Endothelial cell of umbilical vein (primary cell): ENCODE results near the gene GAPVD1. TPM values are rescaled to one million over a fixed set of nuclear protein-coding genes. Genes with fewer than 3 reads are reported as not detected.
"Not testable (repeated sequence)": the region's sequence is repeated elsewhere in the genome, so short reads cannot be mapped to it uniquely, and the experiment has no call there.

Source experiments
- BruUV-seq: library from RNA; stranded (reverse); fragments of 400-500 nt; replicated peaks from 2 replicates; lab custom pipeline; 2021; lab: Mats Ljungman, UMichigan
- CTCF ChIA-PET: fragments of 300-600, 350-600 bp; sonication (Branson Sonifier 250); formaldehyde crosslinking; loops from one replicate; lab custom pipeline; 2021; ENCODE audit warnings: antibody characterized with exemption, inconsistent platforms; lab: Charles Lee
- POLR2A ChIA-PET: fragments of 300-600, 350-600 bp; sonication (Branson Sonifier 250); formaldehyde crosslinking; loops from one replicate; lab custom pipeline; 2021; ENCODE audit warnings: antibody characterized with exemption, inconsistent platforms; lab: Charles Lee
- DNase-seq: peaks from one replicate; pipeline ENCODE4 v3.0.0-alpha.2; 2011; ENCODE audit warnings: low read depth, low spot score
- FAIRE-seq: peaks from 2 replicates; lab custom pipeline; 2011; peaks lifted over from hg19 to GRCh38; lab: Jason Lieb, UNC
- H2AFZ ChIP-seq: 2 replicates; pipeline ENCODE4 v1.6.0; 2012; ENCODE audit warnings: low read depth, low read length, control low read depth, inconsistent platforms
- H3K27ac ChIP-seq: 2 replicates; pipeline ENCODE4 v1.5.1; 2011; ENCODE audit warnings: low read depth, mild to moderate bottlenecking, control low read depth, low read length, moderate library complexity; ENCODE audit not compliant: insufficient read depth
- H3K27me3 ChIP-seq, 2 experiments: 2 replicates each; pipeline versions ENCODE4 v1.6.0 to v1.6.1; 2011; ENCODE audit warnings: low read length in 2 of 2, mixed read lengths in 1 of 2; ENCODE audit not compliant: control insufficient read depth in 2 of 2, insufficient read depth in 2 of 2
- H3K36me3 ChIP-seq, 2 experiments: 2 replicates in 1 of 2; 3 replicates in 1 of 2; pipeline ENCODE4 v1.5.1; 2011; ENCODE audit warnings: low read length in 2 of 2, mild to moderate bottlenecking in 1 of 2, moderate library complexity in 1 of 2; ENCODE audit not compliant: control insufficient read depth in 2 of 2, insufficient read depth in 2 of 2; ENCODE audit errors: extremely low read depth in 1 of 2
- H3K4me1 ChIP-seq: 3 replicates; pipeline ENCODE4 v1.5.1; 2011; ENCODE audit warnings: mild to moderate bottlenecking, low read length; ENCODE audit not compliant: control insufficient read depth, insufficient read depth; ENCODE audit errors: extremely low read depth
- H3K4me2 ChIP-seq: 2 replicates; pipeline ENCODE4 v1.6.1; 2011; ENCODE audit warnings: low read length, control low read depth, mixed read lengths; ENCODE audit not compliant: insufficient read depth
- H3K4me3 ChIP-seq, 3 experiments: fragments of 200-600 bp in 1 of 3; sonication (generic), shearing (Covaris generic) in 1 of 3; replicated peaks in 1 of 3; 2 replicates each; pipeline ENCODE4 v1.5.1; 2011 to 2016; ENCODE audit warnings: control low read depth in 3 of 3, low read length in 3 of 3, mild to moderate bottlenecking in 2 of 3, inconsistent platforms in 1 of 3, low read depth in 1 of 3, moderate library complexity in 1 of 3; ENCODE audit not compliant: insufficient read depth in 1 of 3
- H3K79me2 ChIP-seq: 2 replicates; pipeline ENCODE4 v1.6.0; 2012; ENCODE audit warnings: low read length, inconsistent platforms; ENCODE audit not compliant: control insufficient read depth, insufficient read depth
- H3K9ac ChIP-seq: replicated peaks from 2 replicates; pipeline ENCODE3; 2011; ENCODE audit warnings: low read length, control low read depth; ENCODE audit not compliant: insufficient read depth; ENCODE audit errors: extremely low read depth
- H3K9me1 ChIP-seq: replicated peaks from 3 replicates; pipeline ENCODE4 v1.6.0; 2011; ENCODE audit warnings: mild to moderate bottlenecking, low read length; ENCODE audit not compliant: control insufficient read depth, insufficient read depth; ENCODE audit errors: extremely low read depth
- H3K9me3 ChIP-seq: replicated peaks from 2 replicates; pipeline ENCODE4 v1.5.1; 2012; ENCODE audit warnings: low read length, inconsistent platforms; ENCODE audit not compliant: control insufficient read depth, insufficient read depth
- H4K20me1 ChIP-seq: replicated peaks from 2 replicates; pipeline ENCODE3; 2011; ENCODE audit warnings: mild to moderate bottlenecking, low read length; ENCODE audit not compliant: control insufficient read depth, insufficient read depth; ENCODE audit errors: extremely low read depth
- EZH2 ChIP-seq: IDR thresholded peaks from 2 replicates; pipeline ENCODE4 v1.6.1; 2012; ENCODE audit warnings: borderline replicate concordance, low read depth, mild to moderate bottlenecking, moderate library complexity, low read length, inconsistent platforms; ENCODE audit not compliant: severe bottlenecking
- FOS ChIP-seq: IDR thresholded peaks from 2 replicates; pipeline ENCODE4 v1.6.1; 2011; ENCODE audit warnings: mild to moderate bottlenecking, low read length, moderate library complexity, borderline replicate concordance; ENCODE audit not compliant: insufficient read depth
- GATA2 ChIP-seq: IDR thresholded peaks from 2 replicates; pipeline ENCODE4 v1.7.0; 2011; ENCODE audit warnings: low read depth, mild to moderate bottlenecking, moderate library complexity, mixed read lengths, low read length; ENCODE audit not compliant: insufficient read length, insufficient read depth
- MAX ChIP-seq: IDR thresholded peaks from 2 replicates; pipeline ENCODE4 v1.6.1; 2011; ENCODE audit not compliant: insufficient read depth, insufficient read length
- MYC ChIP-seq: IDR thresholded peaks from one replicate; pipeline ENCODE4 v1.6.1; 2011; ENCODE audit warnings: mild to moderate bottlenecking, low read depth, low read length
- POLR2A ChIP-seq: IDR thresholded peaks from 2 replicates; pipeline ENCODE4 v1.6.1; 2012; ENCODE audit warnings: low read depth, mild to moderate bottlenecking, control low read depth, low read length
- POLR2AphosphoS5 ChIP-seq: IDR thresholded peaks from 2 replicates; pipeline ENCODE4 v1.6.1; 2012; ENCODE audit warnings: low read depth, mild to moderate bottlenecking, control low read depth, low read length, moderate library complexity; ENCODE audit not compliant: insufficient read depth
- dilution Hi-C: fragments of 300-500 bp; cut with MboI; formaldehyde crosslinking; loops from one replicate; pipeline ENCODE4 v1.15.0; 2019; ENCODE audit warnings: low sequenced_read_pairs; ENCODE audit not compliant: extremely low pct_ligation_motif_present
- intact Hi-C: fragments of 100-400 bp; cut with micrococcal nuclease; formaldehyde crosslinking; loops from one replicate; pipeline ENCODE4 v1.10.0; 2022
- polyA plus RNA-seq, 4 experiments: library from polyadenylated mRNA; depleted of rRNA in 3 of 4; stranded (reverse) in 3 of 4; unstranded in 1 of 4; fragments of >200 nt; gene quantifications; 2 replicates each; pipeline versions ENCODE4 v1.2.1 to v1.2.3, GENCODE V29; 2011 to 2012; ENCODE audit warnings: missing spikeins in 1 of 4
- total RNA-seq: library from RNA; stranded (reverse); gene quantifications from 2 replicates; pipeline ENCODE4 v1.2.3, GENCODE V29; 2021

GAPVD1 gene
- total and polyA plus RNA-seq, 2 donors (not counting 3 experiments of a cell fraction or from before 2014, with no cell fraction given), result 10.7 to 53.2 TPM

GRCh38 chr9:125260561-125260960 lies 1.1 kb upstream of the GAPVD1 start:
- H2AFZ ChIP-seq, result peak overlapping the region; percentile 26
- DNase-seq (no peak), FAIRE-seq (no peak)
- intact Hi-C loops, result no loop called here
- CTCF ChIA-PET, result interaction anchor here (0.6 to 2.4 kb wide), 5 partner anchors 9 to 108 kb away, joined by 3 to 8 read pairs (median 3); partner anchors contain the start of gene HSPA5
- peaks cover 21% of the 10 kb centered on the region for H3K4me1 ChIP-seq
- POLR2A ChIA-PET, result interaction anchor here (0.6 to 1.0 kb wide), 4 partner anchors 17 to 843 kb away, joined by 3 to 4 read pairs (median 4); partner anchors contain the start of gene HSPA5
- no peak overlapping the region for H3K4me3 ChIP-seq
- H3K36me3 ChIP-seq, result no peaks in the 10 kb centered on the region
- dilution Hi-C loops, result no loop called here
- TF ChIP-seq GATA2, result no peak
- no peak for TF ChIP-seq FOS
- TF ChIP-seq MYC, result no peak
- TF ChIP-seq POLR2AphosphoS5, result no peak
- TF ChIP-seq POLR2A, result no peak
- TF ChIP-seq MAX, result no peak
- no peak overlapping the region for H3K27ac ChIP-seq
- H3K79me2 ChIP-seq, result peaks cover 37% of the 10 kb centered on the region
- no peak overlapping the region for H3K9ac ChIP-seq
- H3K27me3 ChIP-seq, result no peaks in the 10 kb centered on the region
- no peak overlapping the region for H3K4me2 ChIP-seq
- no peaks in the 10 kb centered on the region for H3K9me3 ChIP-seq
- no peaks in the 10 kb centered on the region for H3K9me1 ChIP-seq
- BruUV-seq, result no TSS peak
- H4K20me1 ChIP-seq, result no peaks in the 10 kb centered on the region

GRCh38 chr9:125262294-125262991 lies 817 bp downstream of the GAPVD1 start:
- POLR2A ChIA-PET, result interaction anchor here (1.0 kb wide), 1 partner anchor 21 kb away, joined by 3 read pairs; no protein-coding TSS in a partner anchor

GRCh38 chr9:125264068-125264467 lies 2.4 kb downstream of the GAPVD1 start:
- Histone ChIP-seq H3K4me2 (peak overlapping the region; percentile 30), H3K27ac (peak overlapping the region; percentile 42), H3K4me1 (peaks cover 21% of the 10 kb centered on the region), H3K79me2 (peaks cover 58% of the 10 kb centered on the region)
- DNase-seq, BruUV-seq, H4K20me1 ChIP-seq, intact Hi-C loops, dilution Hi-C loops, CTCF ChIA-PET, H3K9me1 ChIP-seq, H3K4me3 ChIP-seq, POLR2A ChIA-PET, H3K9ac ChIP-seq, H2AFZ ChIP-seq, H3K27me3 ChIP-seq, H3K9me3 ChIP-seq, H3K36me3 ChIP-seq: not testable (repeated sequence)
- peak; percentile 62 for FAIRE-seq

More at GRCh38 chr9:125262294-125262991, 817 bp downstream of the GAPVD1 start:
- H3K27ac ChIP-seq, result peak overlapping the region; percentile 49
- H4K20me1 ChIP-seq, result no peaks in the 10 kb centered on the region
- dilution Hi-C loops (no loop called here), intact Hi-C loops (no loop called here)
- peaks cover 21% of the 10 kb centered on the region for H3K4me1 ChIP-seq
- no peaks in the 10 kb centered on the region for H3K27me3 ChIP-seq
- H3K4me2 ChIP-seq, result peak overlapping the region; percentile 98
- peak overlapping the region; percentile 89 to 98 (median 95) for H3K4me3 ChIP-seq
- no peaks in the 10 kb centered on the region for H3K9me1 ChIP-seq
- peaks cover 51% of the 10 kb centered on the region for H3K79me2 ChIP-seq
- no peak for DNase-seq
- H2AFZ ChIP-seq, result peak overlapping the region; percentile 80
- CTCF ChIA-PET, result interaction anchor here (2.4 kb wide), 1 partner anchor 19 kb away, joined by 8 read pairs; no protein-coding TSS in a partner anchor
- BruUV-seq, result no TSS peak
- H3K9ac ChIP-seq, result peak overlapping the region; percentile 86
- H3K36me3 ChIP-seq, result peaks cover 0 to 2% of the 10 kb centered on the region in 2 experiments
- peak; percentile 55 for FAIRE-seq
- H3K9me3 ChIP-seq, result no peaks in the 10 kb centered on the region
- TF ChIP-seq MYC, result no peak
- TF ChIP-seq GATA2, result no peak
- TF ChIP-seq EZH2, result no peak
